Natural killer cell (primary cell): Measurements from ENCODE around the gene ASCL3. TPM values are rescaled to one million over a fixed set of nuclear protein-coding genes. Genes with fewer than 3 reads are reported as not detected.

Experiments used
- ATAC-seq, 3 donors: fragments of 150-1000 bp in 2 of 3; fragments of 200-7000 bp in 1 of 3; cut with Tn5 transposase; 1 replicate in 1 of 3; 2 replicates in 2 of 3; pipeline ENCODE4 v1.10.0; 2021; ENCODE audit warnings: mild to moderate bottlenecking in 2 of 3, moderate library complexity in 2 of 3
- DNase-seq, 2 donors: peaks; one replicate each; pipeline versions ENCODE4 v3.0.0 to v3.0.0-alpha.2; 2013 to 2021; ENCODE audit warnings: mixed read lengths in 1 of 2
- H3K27ac ChIP-seq: one replicate; pipeline ENCODE4 v1.5.1; 2013; ENCODE audit warnings: mild to moderate bottlenecking, low read length
- H3K27me3 ChIP-seq: one replicate; pipeline ENCODE4 v1.6.1; 2013; ENCODE audit warnings: low read length; ENCODE audit not compliant: control insufficient read depth, insufficient read depth
- H3K36me3 ChIP-seq: one replicate; pipeline ENCODE4 v1.6.1; 2013; ENCODE audit warnings: low read length; ENCODE audit not compliant: control insufficient read depth, insufficient read depth
- H3K4me1 ChIP-seq: one replicate; pipeline ENCODE4 v1.6.1; 2013; ENCODE audit warnings: low read length; ENCODE audit not compliant: control insufficient read depth, insufficient read depth
- H3K4me3 ChIP-seq: one replicate; pipeline ENCODE4 v1.5.1; 2013; ENCODE audit warnings: low read length
- H3K9me3 ChIP-seq: one replicate; pipeline ENCODE4 v1.6.1; 2013; ENCODE audit warnings: low read length; ENCODE audit not compliant: control insufficient read depth, insufficient read depth
- H3K27ac Mint-ChIP-seq, 2 donors: one replicate each; pipeline ENCODE4 v1.8.0; 2022; ENCODE audit warnings: mild to moderate bottlenecking in 2 of 2, mixed read lengths in 2 of 2, moderate library complexity in 1 of 2
- H3K27me3 Mint-ChIP-seq, 2 donors: one replicate each; pipeline ENCODE4 v1.8.0; 2022; ENCODE audit warnings: low read depth in 2 of 2, mixed read lengths in 2 of 2
- H3K36me3 Mint-ChIP-seq: one replicate; pipeline ENCODE4 v1.8.0; 2022; ENCODE audit warnings: mixed read lengths
- H3K4me1 Mint-ChIP-seq, 2 donors: one replicate each; pipeline ENCODE4 v1.8.0; 2022; ENCODE audit warnings: mixed read lengths in 2 of 2
- H3K4me3 Mint-ChIP-seq: one replicate; pipeline ENCODE4 v1.8.0; 2022; ENCODE audit warnings: mild to moderate bottlenecking, moderate library complexity, mixed read lengths
- H3K9me3 Mint-ChIP-seq, 2 donors: one replicate each; pipeline ENCODE4 v1.8.0; 2022; ENCODE audit warnings: mixed read lengths in 2 of 2
- WGBS: methylation state at CpG from one replicate; pipeline ENCODE4 v1.1.7; 2013; ENCODE audit warnings: missing lambda C conversion rate; ENCODE audit not compliant: insufficient coverage; 5-methylcytosine and 5-hydroxymethylcytosine counted together
- intact Hi-C: fragments of 100-400 bp; cut with micrococcal nuclease; formaldehyde crosslinking; loops from one replicate; pipeline ENCODE4 v1.14.2; 2022
- total RNA-seq, 4 donors: library from RNA; stranded (reverse); fragments of 120-200 nt in 1 of 4; gene quantifications; one replicate each; pipeline versions ENCODE4 v1.2.3 to v1.2.4, GENCODE V29; 2013 to 2022
- TF ChIP-seq, protein P1 (sequence below): fragments of 200-600 bp; IDR thresholded peaks from one replicate; pipeline ENCODE4 v1.8.0; 2022; ENCODE audit warnings: antibody characterized with exemption

Gene ASCL3, protein sequence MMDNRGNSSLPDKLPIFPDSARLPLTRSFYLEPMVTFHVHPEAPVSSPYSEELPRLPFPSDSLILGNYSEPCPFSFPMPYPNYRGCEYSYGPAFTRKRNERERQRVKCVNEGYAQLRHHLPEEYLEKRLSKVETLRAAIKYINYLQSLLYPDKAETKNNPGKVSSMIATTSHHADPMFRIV
- not detected for total RNA-seq
- total RNA-seq (2013) = not detected

DNA sequence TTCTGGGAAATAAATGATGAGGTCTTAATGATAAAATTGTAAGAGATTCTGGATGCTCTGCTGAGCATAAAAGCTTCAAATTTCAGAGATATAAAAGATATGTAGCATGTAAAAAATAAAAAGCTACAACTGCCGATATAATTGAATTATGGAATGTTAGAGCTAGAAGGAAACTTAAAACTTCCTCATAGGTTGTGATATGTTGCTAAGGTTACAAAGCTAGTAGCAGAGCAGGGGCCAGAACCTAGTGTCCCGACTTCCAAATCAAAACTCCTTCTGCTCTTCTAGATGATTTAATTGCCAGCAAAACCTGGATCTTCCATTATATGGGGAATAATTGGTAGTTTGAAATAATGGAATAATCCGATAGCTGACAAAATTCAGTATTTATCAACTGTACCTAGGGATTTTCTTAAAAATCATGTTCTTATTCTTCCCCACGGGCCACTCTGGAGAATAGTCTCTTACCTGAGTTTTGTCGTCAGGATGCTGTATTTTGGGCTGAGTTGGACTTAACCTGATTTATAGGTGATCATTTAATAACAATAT, at the start of gene ASCL3:
Gene ASCL3 (minus strand): TSS at position 499 of the 549 bp plus-strand sequence. CDS start 4,855 bp downstream, outside the sequence.
- TF ChIP-seq, protein P1, sequence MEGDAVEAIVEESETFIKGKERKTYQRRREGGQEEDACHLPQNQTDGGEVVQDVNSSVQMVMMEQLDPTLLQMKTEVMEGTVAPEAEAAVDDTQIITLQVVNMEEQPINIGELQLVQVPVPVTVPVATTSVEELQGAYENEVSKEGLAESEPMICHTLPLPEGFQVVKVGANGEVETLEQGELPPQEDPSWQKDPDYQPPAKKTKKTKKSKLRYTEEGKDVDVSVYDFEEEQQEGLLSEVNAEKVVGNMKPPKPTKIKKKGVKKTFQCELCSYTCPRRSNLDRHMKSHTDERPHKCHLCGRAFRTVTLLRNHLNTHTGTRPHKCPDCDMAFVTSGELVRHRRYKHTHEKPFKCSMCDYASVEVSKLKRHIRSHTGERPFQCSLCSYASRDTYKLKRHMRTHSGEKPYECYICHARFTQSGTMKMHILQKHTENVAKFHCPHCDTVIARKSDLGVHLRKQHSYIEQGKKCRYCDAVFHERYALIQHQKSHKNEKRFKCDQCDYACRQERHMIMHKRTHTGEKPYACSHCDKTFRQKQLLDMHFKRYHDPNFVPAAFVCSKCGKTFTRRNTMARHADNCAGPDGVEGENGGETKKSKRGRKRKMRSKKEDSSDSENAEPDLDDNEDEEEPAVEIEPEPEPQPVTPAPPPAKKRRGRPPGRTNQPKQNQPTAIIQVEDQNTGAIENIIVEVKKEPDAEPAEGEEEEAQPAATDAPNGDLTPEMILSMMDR = no peak
- H3K27ac ChIP-seq = no peak within 1 kb of the TSS
- DNase-seq (no peak), ATAC-seq (no peak)
- Mint-ChIP-seq H3K27ac (no peak within 1 kb of the TSS), H3K36me3 (peaks cover 7% of the 10 kb centered on the region), H3K4me1 (no peaks in the 10 kb centered on the region), H3K4me3 (no peak within 1 kb of the TSS), H3K27me3 (peaks cover 10 to 25% of the 10 kb centered on the region in 2 donors), H3K9me3 (no peaks in the 10 kb centered on the region)
- no peaks in the 10 kb centered on the region for H3K4me1 ChIP-seq
- H3K27me3 ChIP-seq = no peaks in the 10 kb centered on the region
- H3K4me3 ChIP-seq = no peak within 1 kb of the TSS
- intact Hi-C loops = no loop called here
- no peaks in the 10 kb centered on the region for H3K9me3 ChIP-seq
- WGBS = 75% methylated on average over 1 of the region's 5 CpGs
- H3K36me3 ChIP-seq = peaks cover 4% of the 10 kb centered on the region

DNA sequence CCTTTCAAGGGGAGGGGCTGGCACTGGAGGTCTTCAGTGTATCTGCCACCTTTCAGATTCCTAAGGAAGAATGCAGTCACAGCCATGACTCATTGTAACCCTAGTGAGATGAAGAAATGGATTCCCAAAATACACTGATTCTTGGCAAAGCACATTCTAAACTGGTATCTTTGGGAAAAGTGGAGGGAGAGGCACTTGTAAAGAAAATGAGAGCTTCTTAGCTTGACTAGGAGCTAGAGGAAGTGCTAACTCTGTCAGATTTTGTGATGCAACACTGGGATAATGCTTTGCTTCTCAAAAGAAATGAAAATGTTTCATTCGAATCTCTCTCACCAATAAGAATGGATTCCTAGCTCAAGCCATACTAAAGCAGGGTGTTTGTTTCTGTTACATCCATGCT, 46.6 kb upstream of the ASCL3 start:
- Mint-ChIP-seq H3K27ac (peak overlapping the region in 1 of 2 donors; percentile 61), H3K4me3 (no peak overlapping the region), H3K4me1 (peaks cover 0 to 25% of the 10 kb centered on the region in 2 donors), H3K36me3 (no peaks in the 10 kb centered on the region), H3K27me3 (peaks cover 3 to 7% of the 10 kb centered on the region in 2 donors), H3K9me3 (no peaks in the 10 kb centered on the region)
- no peaks in the 10 kb centered on the region for H3K4me1 ChIP-seq
- H3K27me3 ChIP-seq = no peaks in the 10 kb centered on the region
- ATAC-seq (no peak), DNase-seq (no peak)
- no peak overlapping the region for H3K4me3 ChIP-seq
- TF ChIP-seq, protein P1 = no peak
- no peaks in the 10 kb centered on the region for H3K9me3 ChIP-seq
- H3K27ac ChIP-seq = no peak overlapping the region
- no peaks in the 10 kb centered on the region for H3K36me3 ChIP-seq
- intact Hi-C loops = no loop called here
- WGBS = 100% methylated on average over 1 of the region's 1 CpG

DNA sequence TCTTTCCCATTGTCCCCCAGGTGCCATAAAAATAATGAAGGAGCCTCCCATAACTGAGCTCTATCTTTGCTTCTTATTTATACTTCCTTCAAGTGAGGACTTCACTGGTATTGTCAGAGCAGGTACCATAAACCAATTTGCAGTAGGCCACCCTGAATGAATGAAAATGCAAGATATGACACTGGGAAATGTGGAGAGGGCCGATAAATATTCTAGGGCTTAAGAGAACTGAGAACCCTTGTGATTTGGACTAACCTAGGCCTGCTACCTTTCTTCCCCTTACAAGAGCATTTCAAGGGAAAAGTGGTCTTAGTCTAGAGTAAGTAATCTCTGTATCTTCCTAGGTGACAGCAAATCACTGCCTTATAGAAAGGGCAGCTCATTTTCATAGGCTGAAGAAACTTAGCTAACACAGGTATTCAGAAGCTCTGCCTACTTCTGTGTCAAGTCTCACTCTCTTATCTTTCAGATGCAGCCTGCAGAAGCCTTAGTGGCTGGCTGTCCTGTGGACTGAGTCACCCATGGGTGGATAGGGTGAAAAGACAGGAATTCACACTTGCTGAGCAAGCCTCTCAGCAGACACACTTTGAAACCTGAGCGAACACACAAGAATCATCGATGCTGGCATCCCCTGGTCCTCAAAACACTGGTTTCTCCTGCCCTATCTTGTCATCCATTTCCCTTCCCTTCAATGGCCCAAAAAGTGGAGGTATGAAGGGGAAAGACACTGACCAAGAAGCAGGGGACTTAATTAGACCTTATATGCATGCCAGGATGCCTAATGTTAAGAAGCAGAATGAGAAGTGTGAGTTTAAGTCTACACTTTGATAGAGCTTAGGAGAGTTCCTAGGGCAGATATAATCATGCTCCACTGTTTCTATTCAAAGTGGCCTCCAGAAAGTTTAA, 45.8 kb upstream of the ASCL3 start:
- Histone ChIP-seq H3K27ac (no peak overlapping the region), H3K4me1 (no peaks in the 10 kb centered on the region), H3K4me3 (no peak overlapping the region), H3K36me3 (no peaks in the 10 kb centered on the region), H3K9me3 (no peaks in the 10 kb centered on the region), H3K27me3 (no peaks in the 10 kb centered on the region)
- Mint-ChIP-seq H3K27me3 (peaks cover 3 to 7% of the 10 kb centered on the region in 2 donors), H3K36me3 (no peaks in the 10 kb centered on the region), H3K9me3 (no peaks in the 10 kb centered on the region), H3K27ac (peak overlapping the region in 1 of 2 donors; percentile 61), H3K4me1 (peaks cover 0 to 25% of the 10 kb centered on the region in 2 donors), H3K4me3 (no peak overlapping the region)
- TF ChIP-seq, protein P1 = no peak
- intact Hi-C loops = no loop called here
- DNase-seq = no peak
- ATAC-seq = peak in 2 of 3 donors; percentile 43 to 92
- WGBS = 82% methylated on average over 2 of the region's 3 CpGs
